Fibroblast of lung (primary cell): ENCODE data around the gene OR2AJ1.

Experiments used
- CTCF ChIP-seq, 2 donors: IDR thresholded peaks in 1 of 2; conservative IDR thresholded peaks in 1 of 2; 1 replicate in 1 of 2; 2 replicates in 1 of 2; pipeline ENCODE4 v1.5.1; 2011 to 2012; ENCODE audit warnings: low read length in 2 of 2, control low read depth in 1 of 2, inconsistent platforms in 1 of 2, low read depth in 1 of 2, mild to moderate bottlenecking in 1 of 2
- EZH2 ChIP-seq: IDR thresholded peaks from 2 replicates; pipeline ENCODE4 v1.5.1; 2012; ENCODE audit warnings: low read length, control low read depth, mild to moderate bottlenecking; ENCODE audit errors: missing control alignments

DNA sequence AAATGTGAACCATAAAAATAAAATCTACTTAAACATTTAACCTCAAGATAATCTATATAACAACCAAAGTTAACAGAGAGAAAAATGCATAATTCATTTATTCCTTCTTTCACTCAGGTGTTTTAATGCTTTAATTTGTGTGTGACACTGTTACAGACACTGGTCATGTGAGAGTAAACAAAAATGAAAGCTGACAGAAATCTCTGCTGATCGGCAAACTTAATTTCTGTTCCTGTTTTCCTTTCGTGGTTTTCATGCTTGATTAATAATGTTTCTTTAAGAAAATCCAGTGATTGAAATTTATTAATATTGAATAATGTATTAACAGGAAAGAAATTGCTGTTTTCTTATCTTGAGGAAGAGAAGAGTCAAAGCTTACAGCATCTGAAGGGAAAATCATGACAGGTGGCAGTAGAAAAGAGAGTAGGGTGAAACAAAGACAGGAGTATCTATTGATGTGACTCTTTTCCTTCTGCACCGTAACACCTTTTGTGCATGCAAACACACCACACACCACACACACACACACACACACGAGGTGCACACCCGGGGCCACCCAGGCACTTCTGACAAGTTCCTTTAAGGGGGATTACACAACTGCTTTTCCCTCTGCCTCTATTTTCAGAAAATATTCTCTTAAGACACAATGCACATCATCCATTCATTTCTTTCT lies 42.0 kb downstream of the OR2AJ1 start:
- TF ChIP-seq EZH2 (no peak), CTCF (conservative IDR thresholded peaks at IDR 0.05 in 1 of 2, IDR thresholded peaks at IDR 0.05 in 1 of 2; ENCODE audit: low read depth in 1 of 2, low read length in 2 of 2) (no peak)
